Aorta (tissue), 5 donors: ENCODE results near the gene ZXDC. TPM values are rescaled to one million over a fixed set of nuclear protein-coding genes. Genes with fewer than 3 reads are reported as not detected.

ENCODE experiments used
- ATAC-seq: fragments of 200-7000 bp; cut with Tn5 transposase; one replicate; pipeline ENCODE4 v1.9.1; 2022; ENCODE audit warnings: moderate library complexity; ENCODE audit not compliant: low FRiP score
- DNase-seq, 2 donors: peaks; one replicate each; pipeline ENCODE4 v3.0.0-alpha.2; 2020
- H3K27ac ChIP-seq, 2 donors: one replicate each; pipeline ENCODE4 v1.5.1; 2013; ENCODE audit warnings: low read length in 2 of 2, mild to moderate bottlenecking in 2 of 2, moderate library complexity in 2 of 2, control low read depth in 1 of 2, inconsistent platforms in 1 of 2, low read depth in 1 of 2
- H3K27me3 ChIP-seq, 2 donors: one replicate each; pipeline ENCODE4 v1.6.1; 2013; ENCODE audit warnings: control low read depth in 1 of 2, low read length in 1 of 2, mild to moderate bottlenecking in 1 of 2, moderate library complexity in 1 of 2; ENCODE audit not compliant: insufficient read depth in 2 of 2, control insufficient read depth in 1 of 2
- H3K36me3 ChIP-seq, 2 donors: one replicate each; pipeline ENCODE4 v1.6.1; 2013; ENCODE audit warnings: control low read depth in 1 of 2, low read length in 1 of 2, mild to moderate bottlenecking in 1 of 2; ENCODE audit not compliant: insufficient read depth in 2 of 2, control insufficient read depth in 1 of 2
- H3K4me1 ChIP-seq, 2 donors: one replicate each; pipeline ENCODE4 v1.6.1; 2013; ENCODE audit warnings: low read length in 2 of 2, control low read depth in 1 of 2, mild to moderate bottlenecking in 1 of 2, moderate library complexity in 1 of 2; ENCODE audit not compliant: insufficient read depth in 2 of 2, control insufficient read depth in 1 of 2
- H3K4me3 ChIP-seq, 2 donors: one replicate each; pipeline ENCODE4 v1.5.1; 2013; ENCODE audit warnings: low read length in 2 of 2, control low read depth in 1 of 2, mild to moderate bottlenecking in 1 of 2
- H3K9me3 ChIP-seq: one replicate; pipeline ENCODE4 v1.6.1; 2013; ENCODE audit warnings: mild to moderate bottlenecking, low read length; ENCODE audit not compliant: control insufficient read depth
- WGBS, 2 donors: extraction: QIAGEN DNeasy Blood & Tissue Kit; methylation state at CpG; one replicate each; pipeline ENCODE4 v1.1.7; 2013; 5-methylcytosine and 5-hydroxymethylcytosine counted together
- intact Hi-C, 2 donors: fragments of 100-400 bp; cut with DNase I; formaldehyde crosslinking; loops; one replicate each; pipeline versions ENCODE4 v1.14.2 to v1.15.0; 2022
- polyA plus RNA-seq, 2 donors: library from polyadenylated mRNA; stranded (reverse); fragments of 200-250 nt; gene quantifications; one replicate each; pipeline ENCODE4 v1.2.3, GENCODE V29; 2013
- total RNA-seq, 2 donors: library from RNA; stranded (reverse); fragmentation: NEBNext Ultra II Directional; extraction: Animal tissue kit (Norgen Biotek cat#: 25700); gene quantifications; one replicate each; pipeline ENCODE4 v1.2.1, GENCODE V29; 2021
- donor health status: healthy with polysubstance abuse.
- donor health status: Bipolar disorder and iron deficiency.
- donor health status: DM: no; HTN: no; CAD: no.
- donor health status: DM: no; HTN: no; CAD: no.
- donor health status: DM: yes; HTN: yes; CAD: no.

ZXDC gene
- total and polyA plus RNA-seq, 4 donors = 4.4 to 37.5 (median 25.8) TPM

DNA sequence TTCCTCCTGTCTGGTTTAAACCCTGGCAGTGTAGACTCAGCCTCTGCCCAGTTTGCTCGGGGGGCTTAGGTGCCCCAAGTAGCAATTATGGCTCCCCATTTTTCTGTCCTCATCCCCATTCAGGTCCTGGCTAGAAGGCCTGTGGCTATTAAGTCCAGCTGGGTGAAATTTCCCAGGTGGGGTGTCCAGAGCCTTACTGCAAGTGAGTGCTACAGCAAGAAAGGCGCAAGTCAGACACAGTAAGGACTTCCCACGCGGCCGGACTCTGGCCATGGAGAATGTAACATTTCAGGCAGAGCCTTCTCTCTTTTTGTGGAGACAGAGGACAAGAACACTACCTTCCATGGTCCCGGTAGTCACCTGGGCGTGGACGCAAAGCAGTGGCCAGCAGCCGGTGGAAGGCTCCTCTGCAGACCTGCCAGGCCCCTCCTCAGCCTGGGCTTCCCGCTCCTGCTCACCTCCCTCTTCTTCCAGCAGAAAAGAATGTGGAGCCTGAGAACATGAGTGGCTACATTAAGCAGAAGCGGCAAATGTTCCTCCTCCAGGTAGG lies 57.6 kb downstream of the ZXDC start:
- Histone ChIP-seq H3K27ac (no peak overlapping the region), H3K4me1 (no peaks in the 10 kb centered on the region), H3K27me3 (no peaks in the 10 kb centered on the region), H3K4me3 (no peak overlapping the region), H3K36me3 (no peaks in the 10 kb centered on the region), H3K9me3 (no peaks in the 10 kb centered on the region)
- ATAC-seq (no peak), DNase-seq (peak in 1 of 2 donors; percentile 29)
- 82 to 88% methylated on average over 11 of the region's 11 CpGs for WGBS, 2 donors
- intact Hi-C loops = no loop called here

- H3K4me3 ChIP-seq = no peak overlapping the region
- 47 to 67% methylated on average over 5 of the region's 5 CpGs for WGBS, 2 donors
- no peak overlapping the region for H3K27ac ChIP-seq
- intact Hi-C loops = no loop called here
- DNase-seq (peak in 1 of 2 donors; percentile 26), ATAC-seq (no peak)
- no peaks in the 10 kb centered on the region for H3K4me1 ChIP-seq
- no peaks in the 10 kb centered on the region for H3K9me3 ChIP-seq
- H3K27me3 ChIP-seq = no peaks in the 10 kb centered on the region
- H3K36me3 ChIP-seq = no peaks in the 10 kb centered on the region
These were observed 58.2 kb downstream of the ZXDC start for GRCh38 chr3:126417515-126417914.

DNA sequence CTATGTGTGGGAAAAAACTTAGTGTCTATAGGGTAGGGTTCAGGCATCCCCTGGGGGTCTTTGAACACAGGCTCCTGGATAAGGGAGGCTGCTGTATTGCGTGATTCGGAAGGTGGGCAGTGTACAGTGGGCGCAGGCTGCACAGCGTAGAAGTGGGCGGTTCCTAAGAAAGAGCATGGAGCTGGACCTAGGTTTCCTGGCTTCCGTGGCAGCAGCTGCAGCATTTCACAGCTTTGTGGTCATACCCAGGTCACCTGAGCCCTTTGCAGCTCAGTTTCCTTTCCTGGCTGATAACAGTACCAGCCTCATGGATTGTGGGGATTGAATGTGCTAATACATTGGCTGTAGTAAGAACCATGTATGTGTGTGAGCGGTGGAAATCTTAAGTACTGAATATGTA lies 58.7 kb downstream of the ZXDC start:
- Histone ChIP-seq H3K9me3 (no peaks in the 10 kb centered on the region), H3K27me3 (no peaks in the 10 kb centered on the region), H3K4me3 (no peak overlapping the region), H3K36me3 (no peaks in the 10 kb centered on the region), H3K27ac (no peak overlapping the region), H3K4me1 (no peaks in the 10 kb centered on the region)
- peak in 1 of 2 donors; percentile 11 for DNase-seq
- no peak for ATAC-seq
- WGBS, 2 donors = 86 to 90% methylated on average over 7 of the region's 7 CpGs
- intact Hi-C loops = no loop called here

DNA sequence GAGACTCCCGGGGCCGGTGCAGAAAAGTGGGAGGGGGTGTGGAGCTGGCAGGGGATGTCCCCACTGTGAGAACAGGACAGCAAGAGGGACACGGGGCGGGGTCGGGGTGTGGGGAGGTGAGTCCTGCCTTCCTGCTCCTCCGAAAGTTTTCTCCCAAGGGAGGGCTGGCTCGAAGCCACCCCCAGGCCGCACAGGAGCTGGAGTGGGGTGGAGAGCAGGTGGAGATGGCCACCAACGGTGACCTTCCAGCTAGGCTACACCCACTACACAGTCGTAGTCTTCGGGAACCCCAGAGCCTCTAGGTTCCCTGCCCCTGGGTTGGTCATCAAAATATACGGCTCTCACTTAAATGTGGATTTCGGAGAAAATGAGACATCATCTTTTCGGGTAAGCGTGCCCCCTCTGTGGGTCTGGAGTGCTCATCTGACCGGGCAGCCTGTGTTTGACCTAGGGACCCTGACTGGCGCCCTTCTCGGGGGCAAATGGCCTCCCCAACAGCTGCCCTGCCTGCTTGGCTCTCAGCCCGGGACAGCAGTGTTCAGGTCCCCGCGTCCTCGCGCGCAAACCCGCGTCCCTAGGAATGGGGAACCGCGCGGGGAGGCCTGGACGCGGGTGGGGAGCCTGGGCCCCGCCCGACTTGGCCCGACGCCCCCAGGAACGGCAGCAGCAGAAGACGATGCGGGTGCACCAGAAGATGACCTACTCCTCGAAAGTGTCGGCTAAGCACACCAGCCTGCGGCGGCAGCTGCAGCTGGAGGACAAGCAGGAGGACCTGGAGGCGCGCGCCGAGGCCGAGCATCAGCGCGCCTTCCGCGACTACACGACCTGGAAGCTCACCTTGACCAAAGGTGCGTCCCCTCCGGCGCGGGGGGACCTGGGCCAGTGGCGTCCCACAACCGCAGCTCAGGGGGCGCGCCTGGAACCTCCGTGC lies 59.8 kb downstream of the ZXDC start:
- H3K4me3 ChIP-seq = no peak overlapping the region

GRCh38 chr3:126414961-126415660 lies 60.6 kb downstream of the ZXDC start:
- ATAC-seq (no peak), DNase-seq (peak in 1 of 2 donors; percentile 19)
- H3K36me3 ChIP-seq = no peaks in the 10 kb centered on the region
- intact Hi-C loops = no loop called here
- H3K27me3 ChIP-seq = no peaks in the 10 kb centered on the region
- no peaks in the 10 kb centered on the region for H3K9me3 ChIP-seq
- no peak overlapping the region for H3K27ac ChIP-seq
- H3K4me1 ChIP-seq = no peaks in the 10 kb centered on the region
- H3K4me3 ChIP-seq = no peak overlapping the region
- WGBS, 2 donors = 86 to 89% methylated on average over 12 of the region's 12 CpGs

More for the DNA sequence above, 59.8 kb downstream of the ZXDC start:
- no peaks in the 10 kb centered on the region for H3K9me3 ChIP-seq
- ATAC-seq (no peak), DNase-seq (peak in 1 of 2 donors; percentile 32)
- H3K36me3 ChIP-seq = no peaks in the 10 kb centered on the region
- no peaks in the 10 kb centered on the region for H3K4me1 ChIP-seq
- 35 to 44% methylated on average over 61 of the region's 61 CpGs for WGBS, 2 donors
- intact Hi-C loops = no loop called here
- H3K27me3 ChIP-seq = no peaks in the 10 kb centered on the region
- no peak overlapping the region for H3K27ac ChIP-seq

- H3K27me3 ChIP-seq = no peaks in the 10 kb centered on the region
- H3K36me3 ChIP-seq = no peaks in the 10 kb centered on the region
- no peak for ATAC-seq
- intact Hi-C loops = no loop called here
- no peak overlapping the region for H3K4me3 ChIP-seq
- DNase-seq = peak in 1 of 2 donors; percentile 37
- H3K9me3 ChIP-seq = no peaks in the 10 kb centered on the region
- no peak overlapping the region for H3K27ac ChIP-seq
- 91 to 95% methylated on average over 11 of the region's 11 CpGs for WGBS, 2 donors
- no peaks in the 10 kb centered on the region for H3K4me1 ChIP-seq
These were observed 61.3 kb downstream of the ZXDC start for GRCh38 chr3:126414406-126414805.

- H3K27me3 ChIP-seq = no peaks in the 10 kb centered on the region
These were observed 62.0 kb downstream of the ZXDC start for GRCh38 chr3:126413693-126414080.

GRCh38 chr3:126412841-126413692 lies 62.6 kb downstream of the ZXDC start:
- Histone ChIP-seq H3K27me3 (no peaks in the 10 kb centered on the region), H3K36me3 (no peaks in the 10 kb centered on the region), H3K27ac (no peak overlapping the region), H3K9me3 (no peaks in the 10 kb centered on the region), H3K4me1 (no peaks in the 10 kb centered on the region), H3K4me3 (no peak overlapping the region)
- intact Hi-C loops = no loop called here
- peak in 1 of 2 donors; percentile 17 for DNase-seq
- 87 to 90% methylated on average over 6 of the region's 6 CpGs for WGBS, 2 donors
- no peak for ATAC-seq

More at GRCh38 chr3:126413693-126414080, 62.0 kb downstream of the ZXDC start:
- Histone ChIP-seq H3K9me3 (no peaks in the 10 kb centered on the region), H3K4me1 (no peaks in the 10 kb centered on the region), H3K36me3 (no peaks in the 10 kb centered on the region), H3K4me3 (no peak overlapping the region), H3K27ac (no peak overlapping the region)
- 73 to 77% methylated on average over 4 of the region's 4 CpGs for WGBS, 2 donors
- DNase-seq (no peak), ATAC-seq (no peak)
- intact Hi-C loops = no loop called here
